DMS114 treated with DMSO at 0.1 percent for 48 hours (cell line): ENCODE results near the gene NEMP1.

ENCODE experiments used
- DNase-seq: peaks from one replicate; lab custom pipeline; 2025; ENCODE audit not compliant: unreplicated experiment; lab: John Stamatoyannopoulos, UW

Gene NEMP1

DNA sequence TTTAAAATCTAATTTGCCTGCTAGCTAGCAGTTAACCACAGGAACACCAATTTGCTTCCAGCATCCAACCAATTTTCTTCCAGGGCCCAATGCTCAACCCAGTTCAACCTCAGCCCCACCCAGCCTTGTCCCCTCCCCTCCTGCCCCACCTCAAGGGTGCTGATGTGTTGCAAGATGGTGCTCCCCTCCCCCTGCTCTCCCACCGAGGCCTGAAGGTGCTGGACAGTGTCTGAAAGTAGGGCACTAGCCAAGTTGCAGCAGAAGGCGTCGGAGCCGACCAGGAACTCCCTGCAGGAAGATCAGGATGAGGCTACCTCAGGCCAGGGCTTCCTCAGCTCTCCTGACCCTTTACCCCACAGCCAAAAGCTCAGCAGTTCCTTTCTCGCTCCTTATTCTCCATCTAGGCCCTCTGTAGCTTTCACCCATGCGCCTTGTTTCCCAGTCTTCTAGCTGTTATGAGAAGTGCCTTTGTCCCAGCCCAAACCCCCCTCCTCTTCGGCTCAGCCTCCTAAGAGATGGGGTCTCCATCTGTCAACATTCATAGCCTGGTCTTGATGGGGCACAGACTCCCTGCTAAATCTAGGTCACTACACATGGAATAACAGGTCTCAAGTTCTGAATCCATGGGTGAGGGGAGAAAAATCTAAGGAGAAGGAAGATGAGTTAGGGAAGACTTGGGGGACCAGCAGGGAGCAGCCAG is 29.0 kb upstream of the NEMP1 start:
- no peak for DNase-seq

- DNase-seq = no peak
These were observed 27.6 kb upstream of the NEMP1 start for GRCh38 chr12:57106021-57106708.

DNA sequence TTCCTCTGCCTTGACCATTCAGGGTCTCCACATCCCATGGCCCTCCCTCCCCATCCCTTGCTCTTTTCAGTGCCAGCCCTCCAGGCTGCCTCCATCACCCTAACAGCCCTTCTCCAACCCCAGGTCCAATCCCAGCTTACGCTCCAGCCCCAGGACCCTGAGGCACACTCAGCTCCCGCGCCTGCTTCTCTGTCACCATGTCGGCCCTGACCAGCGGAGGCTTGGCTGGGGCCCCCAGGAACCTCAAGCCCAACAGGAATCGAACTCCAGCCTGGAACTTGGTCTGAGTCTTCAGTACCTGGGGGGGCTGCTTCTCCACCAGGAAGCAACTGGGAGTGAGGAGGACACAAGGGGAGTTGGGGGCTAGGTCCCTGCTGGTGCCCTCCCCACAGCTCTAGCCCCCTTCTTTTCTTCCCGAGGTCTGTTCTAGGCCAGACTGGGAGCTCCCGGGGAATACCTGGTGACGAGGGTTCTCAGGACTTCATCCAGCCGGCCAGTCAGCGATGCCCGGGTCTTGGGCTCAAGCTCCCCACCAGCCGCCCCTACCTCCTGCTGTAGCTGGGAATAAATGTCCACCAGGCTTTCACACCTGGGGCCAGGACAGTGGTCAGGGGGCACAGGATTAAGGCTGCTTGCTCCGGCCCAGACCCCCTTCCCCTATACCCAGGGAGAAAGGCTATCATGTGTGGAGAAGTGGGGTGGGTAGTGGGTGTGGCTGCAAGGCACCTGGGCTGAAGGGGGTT is 26.6 kb upstream of the NEMP1 start:
- no peak for DNase-seq

DNA sequence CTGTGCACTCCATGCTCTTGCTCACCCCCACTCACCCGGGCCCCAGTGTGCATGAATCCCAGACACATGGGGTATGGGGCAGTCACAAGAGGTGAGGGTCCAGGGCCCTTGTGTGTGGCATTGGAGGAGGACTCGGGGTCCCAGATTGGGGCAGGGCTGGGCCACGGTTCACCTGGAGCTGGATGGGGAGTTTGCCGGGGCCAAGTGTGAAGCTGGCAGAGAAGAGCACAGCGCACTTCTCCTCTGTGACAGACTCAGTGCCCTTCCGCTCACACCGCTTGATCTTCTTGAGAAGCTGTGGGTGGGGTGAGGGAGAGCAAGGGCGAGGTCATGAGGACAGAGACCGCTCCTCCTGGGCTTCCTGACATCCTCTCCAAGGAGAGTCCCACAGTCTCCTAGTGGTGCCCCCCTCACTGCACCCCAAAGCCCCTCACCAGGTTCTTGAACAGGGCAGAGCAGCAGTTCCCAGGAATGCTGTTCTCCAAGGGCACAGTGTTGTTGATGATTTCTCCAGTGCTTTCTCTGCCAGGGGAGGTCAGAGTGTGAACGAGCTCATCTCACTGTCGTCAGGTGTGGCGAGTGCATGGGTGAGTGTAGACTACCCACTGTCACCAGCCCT is 25.8 kb upstream of the NEMP1 start:
- DNase-seq = no peak

DNA sequence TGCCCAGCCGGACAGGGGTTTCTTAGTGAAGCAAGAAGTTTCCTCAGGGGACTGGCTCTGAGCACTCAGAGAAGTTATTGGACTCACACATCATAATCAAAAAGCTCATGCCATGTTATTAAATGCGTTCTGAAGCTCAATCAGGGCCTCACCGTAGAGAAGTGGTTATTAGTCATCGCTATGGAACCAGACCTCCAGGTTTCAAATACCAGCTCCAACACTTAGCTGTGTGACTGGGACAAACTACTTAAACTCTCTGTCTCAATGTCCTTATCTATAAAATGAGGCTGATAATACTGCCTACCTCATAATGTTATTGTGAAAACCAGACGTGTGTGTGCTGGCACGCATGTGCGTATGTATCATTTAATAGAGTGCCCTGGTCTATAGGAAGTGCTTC is 25.3 kb upstream of the NEMP1 start:
- DNase-seq = no peak

DNA sequence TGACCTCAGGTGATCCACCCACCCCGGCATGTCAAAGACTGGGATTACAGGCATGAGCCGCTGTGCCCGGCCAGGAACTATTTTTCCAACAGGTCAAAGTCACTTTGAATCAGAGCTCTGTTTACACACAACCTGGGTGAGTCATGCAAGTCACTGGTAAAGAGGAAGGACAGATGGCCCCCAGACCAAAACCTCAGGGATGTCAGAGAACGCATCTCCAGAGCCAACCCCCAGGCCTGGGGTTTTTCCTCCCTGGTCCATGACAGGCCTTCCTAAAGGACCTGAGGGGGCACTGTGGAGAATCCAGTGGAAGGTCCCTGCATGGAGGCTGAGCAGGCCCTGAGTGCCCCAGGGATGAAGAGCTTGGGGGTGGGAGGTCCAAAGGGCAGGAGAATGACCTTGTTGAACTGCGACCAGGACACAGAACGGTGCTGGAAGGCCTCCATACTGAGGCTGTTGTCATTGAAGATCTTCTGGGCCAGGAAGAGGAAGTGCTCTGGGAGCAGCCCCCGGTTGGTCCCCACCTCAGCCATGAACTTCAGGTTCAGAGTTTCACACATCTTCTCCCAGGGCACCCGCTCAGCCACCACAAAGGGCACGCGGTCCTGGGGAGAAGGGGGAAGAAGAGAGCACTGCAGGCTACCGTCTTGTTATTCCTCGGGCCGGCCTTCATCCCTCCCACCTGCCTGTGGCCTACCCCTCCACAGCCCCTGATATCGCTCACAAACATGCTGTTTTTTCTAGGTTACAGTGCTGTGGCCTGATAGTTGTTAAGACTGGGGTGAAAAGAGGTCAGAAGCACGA is 23.5 kb upstream of the NEMP1 start:
- DNase-seq = no peak

DNA sequence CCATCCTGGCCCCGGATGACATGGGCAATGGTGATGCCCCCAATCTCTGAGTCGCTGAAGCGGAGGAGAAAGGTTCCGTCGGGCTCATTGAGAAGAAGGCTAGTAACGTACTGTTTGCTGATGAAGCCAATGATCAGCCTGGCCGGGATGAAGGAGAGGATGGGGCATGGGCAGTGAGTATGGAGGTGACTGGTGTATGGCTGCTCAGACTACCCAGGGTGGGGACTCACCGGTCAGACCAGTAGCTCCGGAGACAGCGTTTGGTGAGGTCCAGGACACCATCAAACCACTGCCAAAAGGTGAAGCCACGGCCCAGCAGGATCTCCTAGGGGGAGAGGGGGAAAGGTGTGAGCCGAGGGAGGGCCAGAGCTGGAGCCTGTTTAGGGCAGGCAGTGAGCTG is 21.2 kb upstream of the NEMP1 start:
- DNase-seq = no peak

GRCh38 chr12:57099047-57099714 is 20.6 kb upstream of the NEMP1 start:
- no peak for DNase-seq

DNA sequence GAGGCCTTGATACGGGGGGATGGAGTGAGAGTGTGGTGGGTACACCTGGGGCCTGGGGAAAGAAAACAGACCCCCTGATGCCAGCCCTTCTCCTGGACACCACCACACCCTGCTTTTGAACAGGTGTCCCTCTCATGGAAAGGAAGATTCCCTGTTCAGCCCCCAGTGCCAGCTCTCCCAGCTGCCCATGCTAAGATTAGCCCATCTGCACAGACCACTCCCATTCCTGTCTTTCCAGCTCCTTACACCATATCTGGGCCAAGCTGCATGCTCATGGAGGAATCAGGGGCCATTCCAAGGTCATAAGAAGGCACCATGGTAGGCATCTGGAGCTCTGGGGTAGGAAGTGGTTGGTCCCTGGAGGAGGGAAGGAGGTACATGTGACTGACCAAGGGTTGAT is 20.0 kb upstream of the NEMP1 start:
- no peak for DNase-seq

DNA sequence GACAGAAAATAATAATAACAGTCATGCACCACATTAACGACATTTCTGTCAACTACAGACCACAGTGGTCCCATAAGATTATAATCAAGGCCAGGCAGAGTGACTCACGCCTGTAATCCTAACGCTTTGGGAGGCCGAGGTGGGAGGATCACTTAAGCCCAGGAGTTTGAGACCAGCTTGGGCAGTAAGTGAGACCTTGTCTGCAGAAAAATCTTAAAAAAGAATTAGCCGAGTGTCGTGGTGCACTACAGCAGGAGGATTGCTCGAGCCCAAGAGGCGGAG is 18.9 kb upstream of the NEMP1 start:
- DNase-seq = no peak

DNA sequence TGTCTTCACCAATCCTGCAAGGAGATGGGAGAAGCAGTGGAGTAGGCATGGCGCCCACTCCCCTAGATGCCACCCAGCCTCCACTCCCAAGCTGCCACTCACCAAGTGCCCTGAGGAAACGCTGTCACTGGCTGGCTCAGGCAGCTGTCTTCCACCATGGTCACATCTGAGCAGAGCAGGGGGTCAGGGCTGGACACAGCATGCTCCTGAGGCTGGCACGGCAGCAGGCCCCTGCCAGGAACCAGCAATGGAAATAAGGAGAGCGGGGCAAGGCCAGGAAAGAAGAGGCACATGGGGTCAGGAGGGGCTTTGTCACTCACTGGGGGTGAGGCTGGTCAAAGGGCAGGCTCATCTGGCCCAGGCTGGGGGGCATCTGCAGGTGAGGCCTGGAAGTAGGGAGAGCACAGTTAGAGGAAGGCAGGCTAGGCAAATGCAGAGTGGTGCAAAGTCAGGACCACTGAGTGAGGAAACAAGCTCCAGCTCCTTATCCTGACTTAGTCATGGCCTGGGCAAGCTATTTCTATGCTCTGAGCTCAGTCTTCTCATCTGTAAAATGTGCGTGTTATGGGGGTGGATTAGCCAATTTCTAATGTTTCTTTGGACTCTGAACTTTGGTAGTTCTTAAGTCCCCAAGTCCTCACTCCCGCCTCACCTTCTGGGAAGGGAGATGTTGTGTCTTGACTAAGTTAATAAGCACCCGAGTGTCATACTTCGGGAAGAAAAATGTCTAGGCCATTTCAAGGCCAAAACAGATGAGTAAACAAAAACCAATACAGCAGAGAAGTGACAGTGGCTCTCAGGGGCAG is 18.4 kb upstream of the NEMP1 start:
- DNase-seq = no peak

- DNase-seq = no peak
These were observed 17.5 kb upstream of the NEMP1 start for GRCh38 chr12:57096099-57096572.

DNA sequence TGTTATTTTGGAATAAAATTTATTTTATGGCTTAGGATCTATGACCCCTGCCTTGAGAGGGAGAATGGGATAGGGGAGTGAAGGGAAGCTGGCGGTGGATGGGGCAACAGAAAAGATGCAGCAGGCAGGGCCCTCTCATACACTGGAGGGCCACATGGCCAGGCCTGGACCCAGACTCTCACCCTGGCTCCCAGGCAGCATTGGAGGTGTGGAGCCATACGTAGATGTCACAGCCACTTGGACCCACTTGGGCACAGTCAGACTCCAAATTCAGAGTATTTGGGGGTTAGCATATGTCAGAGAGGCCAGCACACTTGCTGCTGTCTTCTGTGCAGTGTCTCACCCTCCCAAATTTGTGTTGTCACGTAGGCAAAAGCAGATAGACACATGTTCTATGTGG is 16.8 kb upstream of the NEMP1 start:
- no peak for DNase-seq

- DNase-seq = no peak
These were observed 15.9 kb upstream of the NEMP1 start for GRCh38 chr12:57094208-57095160.

GRCh38 chr12:57093415-57094207 is 15.0 kb upstream of the NEMP1 start:
- no peak for DNase-seq

DNA sequence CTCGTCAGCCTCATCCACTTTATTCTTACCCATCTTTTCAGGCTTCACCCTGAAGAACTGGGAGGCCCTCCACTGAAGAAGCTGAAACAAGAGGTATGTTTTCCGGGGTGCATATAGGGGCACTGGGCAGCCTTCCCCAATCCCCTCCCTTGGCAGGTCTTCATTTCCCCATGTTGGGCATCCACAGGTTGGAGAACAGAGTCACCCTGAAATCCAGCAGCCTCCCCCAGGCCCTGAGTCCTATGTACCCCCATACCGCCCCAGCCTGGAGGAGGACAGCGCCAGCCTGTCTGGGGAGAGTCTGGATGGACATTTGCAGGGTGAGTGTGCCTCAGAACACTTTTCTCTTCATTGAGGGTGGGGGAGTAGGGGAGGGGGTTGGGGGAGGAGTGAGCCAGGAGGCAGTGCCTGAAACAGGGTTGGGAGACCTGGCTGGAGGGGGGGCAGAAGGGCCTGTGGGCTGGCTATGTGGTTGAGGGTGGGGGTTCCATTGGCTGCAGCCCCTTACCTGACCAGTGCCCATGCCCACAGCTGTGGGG is 14.4 kb upstream of the NEMP1 start:
- no peak for DNase-seq

GRCh38 chr12:57092529-57092862 is 13.9 kb upstream of the NEMP1 start:
- no peak for DNase-seq
